Stimulated activated naive CD8-positive, alpha-beta T cell treated with anti-CD3 and anti-CD28 coated beads, Interleukin-15, amount 100 ng/mL, for 72 hours (primary cell): Measurements from ENCODE around the gene ERICH6B.
"Not testable (repeated sequence)": the region's sequence is repeated elsewhere in the genome, so short reads cannot be mapped to it uniquely, and the experiment has no call there.

Experiments
- ATAC-seq: fragments of 150-1000 bp; cut with Tn5 transposase; 2 replicates; pipeline ENCODE4 v1.10.0; 2021; ENCODE audit warnings: mild to moderate bottlenecking, moderate library complexity
- DNase-seq, 2 donors: peaks; one replicate each; pipeline ENCODE4 v3.0.0; 2021 to 2022
- H3K27ac Mint-ChIP-seq, 2 donors: one replicate each; pipeline ENCODE4 v1.8.0; 2022; ENCODE audit warnings: mild to moderate bottlenecking in 2 of 2, mixed read lengths in 2 of 2, moderate library complexity in 2 of 2
- H3K27me3 Mint-ChIP-seq: one replicate; pipeline ENCODE4 v1.8.0; 2022; ENCODE audit warnings: mixed read lengths
- H3K4me1 Mint-ChIP-seq: one replicate; pipeline ENCODE4 v1.8.0; 2022; ENCODE audit warnings: mild to moderate bottlenecking, mixed read lengths
- H3K4me3 Mint-ChIP-seq, 2 donors: one replicate each; pipeline ENCODE4 v1.8.0; 2022; ENCODE audit warnings: mild to moderate bottlenecking in 2 of 2, mixed read lengths in 2 of 2, moderate library complexity in 1 of 2
- H3K9me3 Mint-ChIP-seq, 2 donors: one replicate each; pipeline ENCODE4 v1.8.0; 2022; ENCODE audit warnings: mixed read lengths in 2 of 2

ERICH6B gene

DNA sequence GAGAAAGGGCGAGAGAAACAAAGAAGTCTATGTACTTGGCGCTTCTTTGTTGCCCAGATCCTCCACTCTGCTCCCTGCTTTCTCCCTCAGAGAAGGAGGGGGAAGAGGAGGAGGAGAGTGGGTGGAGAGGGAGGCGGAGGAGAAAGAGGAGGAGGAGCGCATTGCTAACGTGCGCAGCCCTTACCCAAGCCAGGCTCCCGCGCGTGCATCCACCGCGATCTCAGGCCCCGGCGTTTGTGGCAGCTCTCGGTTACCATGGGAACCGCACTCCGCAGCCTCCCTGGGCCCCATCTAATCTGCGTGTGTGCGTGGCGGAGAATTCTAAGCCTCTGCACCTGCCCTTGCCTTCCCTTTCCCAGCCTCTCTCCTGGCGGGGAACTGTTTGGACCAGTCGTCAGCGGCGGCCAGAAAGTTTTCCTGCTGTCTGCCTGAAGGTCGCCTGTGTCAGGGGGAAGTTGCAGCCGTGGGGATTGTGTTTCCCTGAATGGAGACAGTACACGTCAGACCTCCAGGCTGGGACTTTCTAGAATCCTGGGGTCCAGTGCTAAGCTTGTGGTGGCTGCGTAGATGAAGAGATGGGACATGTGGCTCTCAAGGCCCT is at the start of gene ERICH6B:
Gene ERICH6B (minus strand): TSS at position 239 of the 601 bp plus-strand sequence. CDS start 18,734 bp downstream, outside the sequence.
- peaks cover 10% of the 10 kb centered on the region for H3K4me1 Mint-ChIP-seq
- peaks cover 67% of the 10 kb centered on the region for H3K27me3 Mint-ChIP-seq
- peak in 1 of 2 donors; percentile 15 for DNase-seq
- H3K4me3 Mint-ChIP-seq, result peak within 1 kb of the TSS in 1 of 2 donors; percentile 9
- peak; percentile 49 for ATAC-seq
- no peak within 1 kb of the TSS for H3K27ac Mint-ChIP-seq
- no peaks in the 10 kb centered on the region for H3K9me3 Mint-ChIP-seq

DNA sequence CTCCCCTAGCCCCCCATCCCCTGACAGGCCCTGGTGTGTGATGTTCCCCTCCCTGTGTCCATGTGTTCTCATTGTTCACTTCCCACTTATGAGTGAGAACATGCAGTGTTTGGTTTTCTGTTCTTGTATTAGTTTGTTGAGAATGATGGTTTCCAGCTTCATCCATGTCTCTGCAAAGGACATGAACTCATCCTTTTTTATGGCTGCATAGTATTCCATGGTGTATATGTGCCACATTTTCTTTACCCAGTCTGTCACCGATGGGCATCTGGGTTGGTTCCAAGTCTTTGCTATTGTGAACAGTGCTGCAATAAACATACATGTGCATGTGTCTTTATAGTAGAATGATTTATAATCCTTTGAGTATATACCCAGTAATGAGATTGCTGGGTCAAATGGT is 47.4 kb upstream of the ERICH6B start:
- not testable (repeated sequence) for H3K27ac Mint-ChIP-seq, H3K9me3 Mint-ChIP-seq, H3K27me3 Mint-ChIP-seq, DNase-seq, H3K4me3 Mint-ChIP-seq, H3K4me1 Mint-ChIP-seq, ATAC-seq

DNA sequence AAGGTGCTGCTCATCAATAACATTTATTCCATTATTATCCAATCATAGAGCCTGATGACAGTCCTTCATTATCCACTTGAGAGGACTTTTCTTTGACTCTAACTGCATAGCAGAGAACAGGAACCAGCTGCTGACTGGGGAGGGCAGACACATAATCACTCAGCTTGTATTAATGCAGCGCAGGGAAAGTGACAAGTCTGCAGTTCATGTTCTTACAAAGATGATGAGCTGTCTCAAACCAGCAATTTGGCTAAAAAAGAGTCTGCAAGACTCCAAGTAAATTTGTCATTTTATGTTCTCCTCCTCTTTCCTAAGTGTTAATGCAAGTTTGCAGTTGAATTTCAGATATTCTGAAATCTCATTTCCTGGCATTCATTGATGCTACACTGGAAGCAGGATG is 46.6 kb upstream of the ERICH6B start:
- H3K9me3 Mint-ChIP-seq, result peaks cover 0 to 8% of the 10 kb centered on the region in 2 donors
- no peak for DNase-seq
- H3K4me1 Mint-ChIP-seq, result peaks cover 7% of the 10 kb centered on the region
- H3K27ac Mint-ChIP-seq, result no peak overlapping the region
- no peak for ATAC-seq
- H3K27me3 Mint-ChIP-seq, result no peaks in the 10 kb centered on the region
- H3K4me3 Mint-ChIP-seq, result no peak overlapping the region

DNA sequence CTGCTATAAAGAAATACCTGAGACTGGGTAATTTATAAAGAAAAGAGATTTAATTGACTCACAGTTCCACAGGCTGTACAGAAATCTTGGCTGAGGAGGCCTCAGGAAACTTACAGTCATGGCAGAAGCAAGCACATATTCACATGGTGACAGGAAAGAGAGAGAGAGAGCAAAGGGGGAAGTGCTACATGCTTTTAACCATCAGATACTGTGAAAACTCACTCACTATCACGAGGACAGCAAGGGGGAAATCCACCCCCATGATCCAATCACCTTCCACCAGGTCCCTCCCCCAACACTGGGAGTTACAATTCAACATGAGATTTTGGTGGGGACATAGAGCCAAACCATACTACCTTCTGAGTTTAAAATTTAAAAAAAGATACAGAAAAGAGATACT is 44.9 kb upstream of the ERICH6B start:
- not testable (repeated sequence) for ATAC-seq, H3K27me3 Mint-ChIP-seq, H3K4me1 Mint-ChIP-seq, DNase-seq, H3K27ac Mint-ChIP-seq, H3K4me3 Mint-ChIP-seq
- H3K9me3 Mint-ChIP-seq, result peaks cover 0 to 17% of the 10 kb centered on the region in 2 donors

DNA sequence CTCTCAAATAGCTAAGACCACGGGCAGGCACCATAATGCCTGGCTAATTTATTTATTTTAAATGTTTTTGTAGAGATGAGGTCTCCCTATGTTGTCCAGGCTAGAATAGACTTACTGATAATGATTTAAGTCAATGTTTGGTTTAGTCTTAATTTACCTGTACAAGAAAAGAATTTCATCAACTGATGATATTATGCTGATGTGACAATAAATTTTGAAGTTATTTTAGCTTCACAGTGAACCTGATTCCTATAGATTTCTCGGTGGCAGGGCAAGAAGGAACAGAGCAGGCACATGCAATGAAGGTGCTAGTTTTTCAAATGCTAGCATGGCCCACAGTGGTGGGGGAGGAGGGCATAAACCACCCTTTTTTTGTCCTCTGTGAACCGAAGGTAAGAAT is 44.0 kb upstream of the ERICH6B start:
- H3K27me3 Mint-ChIP-seq, result no peaks in the 10 kb centered on the region
- H3K27ac Mint-ChIP-seq, result no peak overlapping the region
- H3K9me3 Mint-ChIP-seq, result peaks cover 0 to 17% of the 10 kb centered on the region in 2 donors
- DNase-seq, result no peak
- ATAC-seq, result no peak
- H3K4me3 Mint-ChIP-seq, result no peak overlapping the region
- peaks cover 7% of the 10 kb centered on the region for H3K4me1 Mint-ChIP-seq

DNA sequence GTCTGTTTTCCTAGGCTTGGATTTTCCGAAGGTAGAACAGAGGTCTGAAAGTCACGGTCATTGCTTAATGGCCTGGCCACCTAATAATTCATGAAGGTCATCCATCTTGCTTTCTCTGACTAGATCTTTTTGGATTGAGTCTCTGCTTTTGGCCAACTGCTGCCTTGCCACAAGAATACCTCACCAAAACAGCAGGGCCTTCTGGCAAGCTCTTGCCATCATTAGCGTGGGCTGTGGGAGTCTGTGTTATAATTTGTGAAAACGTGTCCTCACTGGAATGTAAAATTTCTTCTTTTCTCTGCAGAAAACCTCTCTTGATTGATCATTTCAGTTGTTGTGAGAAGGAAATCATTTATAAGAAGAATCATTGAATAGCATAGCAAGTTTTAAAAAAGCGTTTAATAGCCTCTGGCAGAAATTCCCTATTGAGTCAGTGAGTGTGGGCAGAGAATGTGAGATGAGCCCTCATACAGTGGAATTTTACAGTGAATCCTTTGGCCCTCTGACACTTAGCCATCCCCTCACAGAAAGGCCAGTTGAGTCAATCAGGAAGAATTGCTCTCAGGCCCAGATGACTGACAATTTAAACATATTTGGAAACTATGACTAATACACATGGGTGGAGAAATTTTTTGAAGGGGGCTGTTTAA is 43.2 kb upstream of the ERICH6B start:
- H3K4me3 Mint-ChIP-seq, result no peak overlapping the region
- H3K27me3 Mint-ChIP-seq, result no peaks in the 10 kb centered on the region
- DNase-seq, result no peak
- ATAC-seq, result no peak
- peaks cover 7% of the 10 kb centered on the region for H3K4me1 Mint-ChIP-seq
- peak overlapping the region in 1 of 2 donors; percentile 46 for H3K27ac Mint-ChIP-seq
- peaks cover 0 to 17% of the 10 kb centered on the region in 2 donors for H3K9me3 Mint-ChIP-seq

DNA sequence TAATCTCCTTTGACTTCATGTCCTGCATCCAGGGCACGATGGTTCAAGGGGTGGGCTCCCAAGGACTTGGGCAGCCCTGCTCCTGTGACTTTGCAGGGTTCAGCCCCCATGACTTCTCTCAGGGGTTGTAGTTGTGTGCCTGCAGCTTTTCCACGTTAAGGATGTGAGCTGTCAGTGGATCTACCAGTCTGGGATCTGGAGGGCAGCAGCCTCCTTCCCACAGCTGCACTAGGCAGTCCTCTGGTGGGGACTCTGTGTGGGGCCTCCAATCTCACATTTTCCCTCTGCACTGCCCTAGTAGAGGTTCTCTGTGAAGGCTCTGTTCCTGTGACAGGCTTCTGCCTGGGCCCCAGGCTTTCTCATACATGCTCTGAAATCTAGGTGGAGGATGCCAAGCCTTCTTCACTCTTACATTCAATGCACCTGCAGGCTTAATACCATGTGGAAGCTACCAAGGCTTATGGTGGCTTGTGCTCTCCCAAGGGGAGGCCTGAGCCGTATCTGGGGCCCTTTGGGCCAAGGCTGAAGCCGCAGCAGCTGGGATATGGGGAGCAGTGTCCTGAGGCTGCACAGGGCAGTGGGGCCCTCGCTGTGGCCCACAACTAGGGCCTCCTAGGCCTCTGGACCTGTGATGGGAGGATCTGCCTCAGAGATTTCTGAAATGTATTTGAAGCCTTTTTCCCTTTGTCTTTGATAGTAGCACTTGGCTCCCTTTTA is 39.3 kb upstream of the ERICH6B start:
- H3K27me3 Mint-ChIP-seq, result no peaks in the 10 kb centered on the region
- no peak overlapping the region for H3K4me3 Mint-ChIP-seq
- DNase-seq (no peak), ATAC-seq (no peak)
- H3K4me1 Mint-ChIP-seq, result no peaks in the 10 kb centered on the region
- H3K27ac Mint-ChIP-seq, result peak overlapping the region in 1 of 2 donors; percentile 38
- peaks cover 4 to 9% of the 10 kb centered on the region in 2 donors for H3K9me3 Mint-ChIP-seq

DNA sequence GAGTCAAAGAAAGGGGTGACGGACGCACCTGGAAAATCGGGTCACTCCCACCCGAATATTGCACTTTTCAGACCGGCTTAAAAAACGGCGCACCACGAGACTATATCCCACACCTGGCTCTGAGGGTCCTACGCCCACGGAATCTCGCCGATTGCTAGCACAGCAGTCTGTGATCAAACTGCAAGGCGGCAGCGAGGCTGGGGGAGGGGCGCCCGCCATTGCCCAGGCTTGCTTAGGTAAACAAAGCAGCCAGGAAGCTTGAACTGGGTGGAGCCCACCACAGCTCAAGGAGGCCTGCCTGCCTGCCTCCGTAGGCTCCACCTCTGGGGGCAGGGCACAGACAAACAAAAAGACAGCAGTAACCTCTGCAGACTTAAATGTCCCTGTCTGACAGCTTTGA is 29.7 kb upstream of the ERICH6B start:
- DNase-seq, H3K4me1 Mint-ChIP-seq, H3K27ac Mint-ChIP-seq, H3K27me3 Mint-ChIP-seq, H3K4me3 Mint-ChIP-seq, ATAC-seq: not testable (repeated sequence)
- peaks cover 15 to 17% of the 10 kb centered on the region in 2 donors for H3K9me3 Mint-ChIP-seq

DNA sequence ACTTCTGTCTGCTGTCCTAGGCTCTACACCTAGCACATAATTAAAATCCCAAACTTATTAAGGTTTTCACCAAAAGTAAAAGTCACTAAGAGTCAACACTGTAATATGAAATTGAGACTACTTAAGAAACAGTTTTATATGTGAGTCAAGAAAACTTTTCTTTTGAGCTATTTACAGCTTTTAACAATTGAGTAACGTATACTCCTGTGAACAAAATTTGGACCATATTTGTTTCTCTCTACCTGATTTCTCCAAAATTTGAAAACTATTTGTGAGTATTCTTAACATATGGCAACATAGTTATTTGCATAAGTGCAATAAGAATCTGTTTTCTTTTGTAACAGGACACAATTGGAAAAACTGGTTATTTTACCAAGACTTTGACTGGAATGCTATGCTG is 26.6 kb upstream of the ERICH6B start:
- not testable (repeated sequence) for ATAC-seq, H3K27me3 Mint-ChIP-seq, H3K27ac Mint-ChIP-seq, DNase-seq, H3K4me1 Mint-ChIP-seq, H3K4me3 Mint-ChIP-seq
- H3K9me3 Mint-ChIP-seq, result peaks cover 15 to 17% of the 10 kb centered on the region in 2 donors

DNA sequence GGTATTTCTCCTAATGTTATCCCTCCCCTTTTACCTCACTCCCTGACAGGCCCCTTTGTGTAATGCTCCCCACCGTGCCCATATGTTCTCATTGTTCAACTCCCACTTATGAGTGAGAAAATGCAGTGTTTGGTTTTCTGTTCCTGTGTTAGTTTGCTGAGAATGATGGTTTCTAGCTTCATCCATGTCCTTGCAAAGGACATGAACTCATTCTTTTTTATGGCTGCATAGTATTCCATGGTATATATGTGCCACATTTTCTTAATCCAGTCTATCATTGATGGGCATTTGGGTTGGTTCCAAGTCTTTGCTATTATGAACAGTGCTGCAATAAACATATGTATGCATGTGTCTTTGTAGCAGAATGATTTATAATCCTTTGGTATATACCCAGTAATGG is 19.8 kb upstream of the ERICH6B start:
- not testable (repeated sequence) for DNase-seq, ATAC-seq, H3K4me1 Mint-ChIP-seq, H3K27ac Mint-ChIP-seq, H3K27me3 Mint-ChIP-seq, H3K9me3 Mint-ChIP-seq, H3K4me3 Mint-ChIP-seq

DNA sequence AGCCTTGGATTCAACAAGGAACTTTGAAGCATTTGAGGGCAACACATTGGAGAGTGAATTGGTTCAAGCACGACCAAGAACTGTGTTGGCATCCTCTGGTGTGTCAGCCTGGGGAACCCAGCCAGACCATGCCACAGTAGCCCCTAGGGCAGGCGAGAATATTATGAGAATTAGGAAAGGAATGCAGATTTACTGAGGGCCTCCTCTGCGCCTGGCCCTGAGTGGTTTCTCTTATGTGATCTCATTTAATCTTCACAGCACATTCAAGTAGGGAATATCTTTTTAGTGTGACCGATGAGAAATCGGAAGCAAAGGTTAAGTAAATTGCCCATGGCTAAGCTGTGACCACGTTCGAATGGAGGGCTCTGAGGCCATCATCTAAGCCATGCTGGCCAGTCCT is 15.3 kb upstream of the ERICH6B start:
- Mint-ChIP-seq H3K4me1 (no peaks in the 10 kb centered on the region), H3K27me3 (no peaks in the 10 kb centered on the region), H3K27ac (no peak overlapping the region), H3K9me3 (no peaks in the 10 kb centered on the region), H3K4me3 (no peak overlapping the region)
- DNase-seq (no peak), ATAC-seq (no peak)

DNA sequence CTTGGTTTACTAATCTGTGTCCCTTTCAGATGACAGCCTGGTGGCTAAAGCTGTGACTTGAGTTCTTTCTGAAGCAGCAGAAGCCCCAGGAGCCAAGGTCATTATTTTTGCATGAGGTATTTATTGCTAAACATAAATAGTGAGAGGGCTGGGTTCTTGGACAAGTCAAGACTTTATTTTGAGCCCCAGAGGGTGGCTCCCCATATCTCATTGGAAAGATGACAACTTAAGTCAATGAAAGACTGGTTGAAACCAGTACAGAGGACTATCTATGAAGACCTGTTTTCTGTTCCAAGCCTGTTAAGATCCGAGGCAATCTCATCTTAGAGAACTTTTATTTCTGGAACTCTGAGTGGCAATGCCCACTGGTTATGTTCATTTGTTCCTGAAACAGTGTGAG is 14.4 kb upstream of the ERICH6B start:
- Mint-ChIP-seq H3K27ac (no peak overlapping the region), H3K4me1 (no peaks in the 10 kb centered on the region), H3K4me3 (no peak overlapping the region), H3K9me3 (no peaks in the 10 kb centered on the region), H3K27me3 (no peaks in the 10 kb centered on the region)
- no peak for ATAC-seq
- DNase-seq, result no peak

DNA sequence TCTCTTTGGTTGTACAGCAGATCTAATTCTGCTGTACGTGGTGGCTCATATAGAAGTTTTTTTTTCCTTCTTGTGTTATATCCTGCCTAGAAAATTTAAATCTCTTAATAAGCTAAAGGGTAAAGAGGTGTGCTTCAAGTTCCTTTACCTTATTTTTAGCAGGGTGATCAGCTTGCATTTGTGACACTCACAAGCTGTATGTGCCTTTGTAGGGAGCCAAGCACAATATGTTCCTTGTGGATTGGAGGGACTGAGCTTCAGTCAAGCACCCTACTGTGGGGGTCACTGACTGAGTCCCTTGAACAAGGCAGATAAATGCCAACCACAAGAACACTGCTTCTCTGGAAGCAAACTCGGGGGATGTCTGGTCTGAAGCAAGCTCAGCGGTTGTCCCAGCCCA is 12.6 kb upstream of the ERICH6B start:
- H3K9me3 Mint-ChIP-seq, result no peaks in the 10 kb centered on the region
- no peak for DNase-seq
- no peak for ATAC-seq
- no peak overlapping the region for H3K4me3 Mint-ChIP-seq
- no peak overlapping the region for H3K27ac Mint-ChIP-seq
- no peaks in the 10 kb centered on the region for H3K4me1 Mint-ChIP-seq
- H3K27me3 Mint-ChIP-seq, result peaks cover 4% of the 10 kb centered on the region

DNA sequence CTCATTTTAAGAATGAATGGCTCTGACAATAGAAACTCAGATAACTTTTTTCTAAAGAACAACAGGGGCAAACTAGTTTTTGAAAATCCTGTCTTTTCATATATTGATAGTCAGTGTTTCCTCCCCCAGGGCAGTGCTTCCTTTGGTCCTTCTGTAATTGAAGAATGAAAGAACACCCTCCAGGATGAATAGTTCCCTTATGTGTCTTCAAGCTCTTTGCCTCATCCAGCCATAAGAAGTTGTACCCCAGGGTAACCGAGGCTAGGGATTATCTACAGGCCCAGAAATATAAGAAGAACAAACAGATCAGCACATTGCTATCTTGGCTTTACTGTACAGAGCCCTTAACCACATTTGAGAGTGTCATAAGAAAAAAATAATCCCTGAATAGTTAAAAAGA is 12.1 kb upstream of the ERICH6B start:
- Mint-ChIP-seq H3K27me3 (peaks cover 8% of the 10 kb centered on the region), H3K9me3 (no peaks in the 10 kb centered on the region), H3K4me1 (no peaks in the 10 kb centered on the region), H3K4me3 (no peak overlapping the region), H3K27ac (no peak overlapping the region)
- no peak for DNase-seq
- ATAC-seq, result no peak

DNA sequence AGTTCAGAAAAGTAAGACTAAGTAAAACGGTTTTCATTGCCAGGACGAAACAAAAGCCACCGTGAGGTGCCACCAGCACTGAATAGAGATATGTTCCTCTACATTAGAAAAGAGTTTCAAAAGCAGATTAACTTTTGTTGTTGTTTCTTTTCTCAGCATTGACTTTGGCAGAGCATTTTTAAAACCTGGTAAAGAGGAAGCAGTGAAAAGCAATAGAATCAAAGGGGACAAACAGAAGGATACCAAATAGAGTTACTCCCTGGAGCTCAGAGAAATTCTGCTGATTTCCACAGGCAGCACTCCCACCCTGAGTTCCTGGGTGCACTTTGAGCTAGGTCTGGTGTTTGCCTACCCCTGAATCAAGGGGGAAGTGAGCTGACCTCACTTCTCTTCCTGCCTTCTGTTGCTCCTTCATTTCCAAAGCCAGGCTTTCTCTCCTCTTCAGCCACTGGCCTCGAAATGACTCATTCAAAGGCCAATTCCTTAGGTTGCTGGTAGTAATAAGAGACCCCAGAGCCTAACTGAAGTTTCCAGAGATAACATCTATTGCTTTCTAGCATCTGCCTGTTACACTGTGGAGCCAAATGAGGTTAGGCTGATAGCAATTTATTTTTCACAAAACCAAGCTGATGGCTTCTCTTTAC is 11.3 kb upstream of the ERICH6B start:
- no peak for DNase-seq
- Mint-ChIP-seq H3K27ac (no peak overlapping the region), H3K9me3 (no peaks in the 10 kb centered on the region), H3K27me3 (peaks cover 8% of the 10 kb centered on the region), H3K4me3 (no peak overlapping the region), H3K4me1 (no peaks in the 10 kb centered on the region)
- ATAC-seq, result no peak
